Naive thymus-derived CD4-positive, alpha-beta T cell (primary cell): ENCODE data around the gene RFK. TPM values are rescaled to one million over a fixed set of nuclear protein-coding genes. Genes with fewer than 3 reads are reported as not detected.

Experiments
- ATAC-seq: fragments of 150-1000 bp; cut with Tn5 transposase; 2 replicates; pipeline ENCODE4 v1.10.0; 2021; ENCODE audit warnings: mild to moderate bottlenecking, moderate library complexity
- CTCF ChIA-PET: fragments of 350-600 bp; sonication (Branson Sonifier 250); formaldehyde crosslinking; loops from one replicate; lab custom pipeline; 2021; ENCODE audit warnings: antibody characterized with exemption; lab: Charles Lee
- POLR2A ChIA-PET: fragments of 350-600 bp; sonication (Branson Sonifier 250); formaldehyde crosslinking; loops from one replicate; lab custom pipeline; 2021; ENCODE audit warnings: antibody characterized with exemption, inconsistent platforms; lab: Charles Lee
- DNase-seq, 9 donors: peaks; one replicate each; pipeline versions ENCODE4 v3.0.0 to v3.0.0-alpha.2; 2020 to 2022; ENCODE audit warnings: mixed read lengths in 1 of 9
- H3K27ac ChIP-seq: one replicate; pipeline ENCODE4 v1.7.0; 2013; ENCODE audit warnings: mild to moderate bottlenecking, low read depth, low read length, moderate library complexity
- H3K27me3 ChIP-seq, 2 donors: one replicate each; pipeline ENCODE4 v1.7.0; 2013; ENCODE audit warnings: low read length in 2 of 2, mild to moderate bottlenecking in 2 of 2, moderate library complexity in 2 of 2; ENCODE audit not compliant: control insufficient read depth in 2 of 2, insufficient read depth in 2 of 2
- H3K36me3 ChIP-seq, 3 experiments: 1 replicate in 2 of 3; 2 replicates in 1 of 3; pipeline ENCODE4 v1.7.0; 2013; ENCODE audit warnings: low read length in 3 of 3, mild to moderate bottlenecking in 3 of 3, moderate library complexity in 1 of 3; ENCODE audit not compliant: insufficient read depth in 3 of 3, control insufficient read depth in 2 of 3
- H3K4me1 ChIP-seq, 2 donors: one replicate each; pipeline ENCODE4 v1.7.0; 2013; ENCODE audit warnings: low read length in 2 of 2, mild to moderate bottlenecking in 2 of 2, moderate library complexity in 1 of 2; ENCODE audit not compliant: control insufficient read depth in 2 of 2, insufficient read depth in 2 of 2
- H3K4me3 ChIP-seq: 2 replicates; pipeline ENCODE4 v1.7.0; 2013; ENCODE audit warnings: mild to moderate bottlenecking, low read length
- H3K9me3 ChIP-seq, 3 experiments: 1 replicate in 2 of 3; 2 replicates in 1 of 3; pipeline ENCODE4 v1.7.0; 2013; ENCODE audit warnings: low read length in 3 of 3; ENCODE audit not compliant: control insufficient read depth in 2 of 3
- H3K27ac Mint-ChIP-seq, 9 donors: one replicate each; pipeline ENCODE4 v1.8.0; 2020 to 2022; ENCODE audit warnings: mixed read lengths in 9 of 9, mild to moderate bottlenecking in 8 of 9, moderate library complexity in 5 of 9, inconsistent platforms in 2 of 9
- H3K27me3 Mint-ChIP-seq, 5 donors: one replicate each; pipeline ENCODE4 v1.8.0; 2021 to 2022; ENCODE audit warnings: mixed read lengths in 5 of 5, mild to moderate bottlenecking in 1 of 5
- H3K36me3 Mint-ChIP-seq, 5 donors: one replicate each; pipeline ENCODE4 v1.8.0; 2020 to 2022; ENCODE audit warnings: mixed read lengths in 5 of 5, mild to moderate bottlenecking in 3 of 5, inconsistent platforms in 1 of 5
- H3K4me1 Mint-ChIP-seq, 7 donors: one replicate each; pipeline ENCODE4 v1.8.0; 2020 to 2022; ENCODE audit warnings: mixed read lengths in 7 of 7, mild to moderate bottlenecking in 3 of 7, inconsistent platforms in 1 of 7
- H3K4me3 Mint-ChIP-seq, 10 donors: one replicate each; pipeline ENCODE4 v1.8.0; 2020 to 2022; ENCODE audit warnings: mild to moderate bottlenecking in 10 of 10, mixed read lengths in 10 of 10, moderate library complexity in 6 of 10, inconsistent platforms in 2 of 10
- H3K9me3 Mint-ChIP-seq, 11 donors: one replicate each; pipeline ENCODE4 v1.8.0; 2020 to 2022; ENCODE audit warnings: mixed read lengths in 11 of 11, mild to moderate bottlenecking in 4 of 11, inconsistent platforms in 1 of 11, moderate library complexity in 1 of 11
- intact Hi-C, 2 donors: fragments of 100-400 bp; cut with micrococcal nuclease; formaldehyde crosslinking; loops; one replicate each; pipeline ENCODE4 v1.15.1; 2023
- polyA plus RNA-seq, 2 donors: library from polyadenylated mRNA; unstranded; fragments of 300-500 nt; fragmentation: Illumina TruSeq; gene quantifications; one replicate each; pipeline ENCODE4 v1.2.3, GENCODE V29; 2021
- total RNA-seq, 6 experiments: library from RNA in 5 of 6; stranded (reverse) in 5 of 6; gene quantifications; 1 replicate in 5 of 6; 2 replicates in 1 of 6; pipeline ENCODE4 v1.2.3 and lab custom pipeline; 2021 to 2026

RFK gene
- total and polyA plus RNA-seq, 7 experiments from 2014 or later, result 6.8 to 25.9 (median 11.5) TPM

DNA sequence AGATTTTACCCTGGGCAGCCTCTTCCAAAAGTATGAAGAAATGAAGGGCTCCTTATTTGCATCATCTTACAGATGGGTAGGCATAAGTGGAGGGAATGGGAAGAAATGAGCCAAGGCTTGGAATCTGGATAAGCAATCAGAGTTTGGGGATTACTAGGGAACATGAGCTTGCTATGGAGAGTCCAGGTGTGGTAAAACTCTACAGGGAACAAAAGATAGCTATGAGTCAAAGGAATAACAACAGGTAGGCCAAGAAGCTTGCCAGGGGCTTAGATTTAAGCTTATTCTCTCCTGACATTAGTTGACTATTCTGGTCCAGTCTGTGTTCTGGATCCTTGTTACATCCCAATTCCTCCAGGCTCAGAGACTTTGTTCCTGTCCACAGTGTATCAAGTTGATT is 16.4 kb downstream of the RFK start:
- intact Hi-C loops, result no loop called here
- Mint-ChIP-seq H3K27me3 (no peaks in the 10 kb centered on the region), H3K27ac (no peak overlapping the region), H3K9me3 (no peaks in the 10 kb centered on the region), H3K4me3 (no peak overlapping the region), H3K36me3 (peaks cover 0 to 15% (median 0%) of the 10 kb centered on the region in 5 donors), H3K4me1 (peaks cover 0 to 2% (median 0%) of the 10 kb centered on the region in 7 donors)
- ChIA-PET POLR2A (no interaction called here), CTCF (no interaction called here)
- Histone ChIP-seq H3K27ac (no peak overlapping the region), H3K36me3 (no peaks in the 10 kb centered on the region), H3K27me3 (no peaks in the 10 kb centered on the region), H3K9me3 (no peaks in the 10 kb centered on the region), H3K4me1 (no peaks in the 10 kb centered on the region), H3K4me3 (no peak overlapping the region)
- ATAC-seq (no peak), DNase-seq (no peak)

DNA sequence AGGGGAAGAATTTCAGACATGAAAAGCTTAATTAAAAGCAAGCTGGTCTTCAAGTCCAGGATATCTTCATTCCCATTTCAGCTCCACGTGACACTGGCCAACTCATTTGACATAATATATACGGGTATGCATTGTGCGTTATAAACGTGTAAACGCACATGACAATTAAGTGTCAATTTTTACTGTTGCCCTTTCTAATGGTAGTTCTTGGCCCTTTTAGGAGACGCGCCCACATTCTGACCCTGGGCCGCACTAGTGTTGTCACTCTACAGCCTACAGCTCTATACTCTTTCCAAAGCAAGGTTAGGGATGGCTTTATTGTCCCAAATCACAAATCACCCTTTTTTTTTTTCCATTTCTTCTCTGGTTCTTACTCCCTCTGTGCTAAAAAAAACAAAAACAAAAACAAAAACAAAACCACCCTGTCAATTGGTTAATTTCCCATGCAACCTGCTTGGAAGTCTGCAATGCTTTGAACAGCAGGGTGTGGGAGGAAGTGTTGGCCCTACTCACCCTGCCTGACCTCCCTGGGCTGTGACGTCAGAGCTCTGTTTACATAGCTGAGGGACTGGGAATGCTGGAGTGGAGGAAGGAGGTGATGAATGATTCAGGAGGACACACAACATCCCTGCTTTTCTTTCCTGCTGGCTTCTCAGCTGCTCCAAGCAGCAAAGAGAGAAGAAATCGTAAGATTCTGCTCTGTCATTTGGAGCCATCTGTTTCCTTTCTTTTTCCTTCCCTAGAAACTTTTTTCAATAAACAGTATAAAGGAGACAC is 19.3 kb downstream of the RFK start:
- H3K4me1 Mint-ChIP-seq, result peaks cover 0 to 3% (median 0%) of the 10 kb centered on the region in 7 donors
- Histone ChIP-seq H3K27ac (no peak overlapping the region), H3K4me3 (no peak overlapping the region), H3K27me3 (no peaks in the 10 kb centered on the region), H3K4me1 (no peaks in the 10 kb centered on the region), H3K9me3 (no peaks in the 10 kb centered on the region), H3K36me3 (no peaks in the 10 kb centered on the region)
- peaks cover 0 to 3% (median 0%) of the 10 kb centered on the region in 5 donors for H3K27me3 Mint-ChIP-seq
- intact Hi-C loops, result no loop called here
- DNase-seq (no peak), ATAC-seq (no peak)
- no peaks in the 10 kb centered on the region for H3K9me3 Mint-ChIP-seq
- no peak overlapping the region for H3K4me3 Mint-ChIP-seq
- ChIA-PET CTCF (no interaction called here), POLR2A (no interaction called here)
- no peak overlapping the region for H3K27ac Mint-ChIP-seq
- H3K36me3 Mint-ChIP-seq, result peaks cover 0 to 10% (median 0%) of the 10 kb centered on the region in 5 donors

DNA sequence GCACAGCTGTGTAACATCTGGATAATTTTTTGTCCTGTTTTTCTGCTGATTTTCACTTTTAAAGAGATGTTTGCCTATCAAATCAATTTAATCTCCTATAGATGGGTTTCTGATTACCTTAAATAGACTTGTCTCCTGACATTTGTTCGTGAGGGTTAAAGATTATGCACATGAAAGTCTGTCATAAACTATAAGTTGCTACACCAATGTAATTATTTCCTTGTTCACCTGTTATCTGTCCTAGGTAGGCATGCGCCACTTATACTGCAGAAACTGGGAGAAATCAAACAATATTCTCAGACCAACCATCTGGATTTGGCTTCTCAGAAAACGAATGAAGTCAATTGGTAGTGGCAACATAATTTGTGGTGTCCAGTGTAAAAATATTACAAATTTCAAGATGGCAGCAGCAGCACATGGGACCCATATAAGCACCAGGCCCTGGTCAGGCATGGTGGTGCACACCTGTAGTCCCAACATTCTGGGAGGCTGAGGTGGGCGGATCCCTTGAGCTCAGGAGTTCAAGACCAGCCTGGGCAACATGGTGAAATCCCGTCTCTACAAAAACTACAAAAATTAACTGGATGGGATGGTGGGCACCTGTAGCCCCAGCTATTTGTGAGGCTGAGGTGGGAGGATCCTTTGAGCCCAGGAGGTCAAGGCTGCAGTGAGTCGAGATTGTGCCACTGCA is 20.3 kb downstream of the RFK start:
- POLR2A ChIA-PET, result no interaction called here
- DNase-seq, result no peak
- H3K36me3 Mint-ChIP-seq, result peaks cover 0 to 10% (median 0%) of the 10 kb centered on the region in 5 donors
- no peak for ATAC-seq
- Histone ChIP-seq H3K27me3 (no peaks in the 10 kb centered on the region), H3K4me3 (no peak overlapping the region), H3K4me1 (no peaks in the 10 kb centered on the region), H3K36me3 (no peaks in the 10 kb centered on the region), H3K9me3 (no peaks in the 10 kb centered on the region), H3K27ac (no peak overlapping the region)
- no peak overlapping the region for H3K4me3 Mint-ChIP-seq
- CTCF ChIA-PET, result no interaction called here
- peaks cover 0 to 3% (median 0%) of the 10 kb centered on the region in 5 donors for H3K27me3 Mint-ChIP-seq
- H3K9me3 Mint-ChIP-seq, result no peaks in the 10 kb centered on the region
- peaks cover 0 to 3% (median 0%) of the 10 kb centered on the region in 7 donors for H3K4me1 Mint-ChIP-seq
- H3K27ac Mint-ChIP-seq, result no peak overlapping the region
- intact Hi-C loops, result no loop called here

DNA sequence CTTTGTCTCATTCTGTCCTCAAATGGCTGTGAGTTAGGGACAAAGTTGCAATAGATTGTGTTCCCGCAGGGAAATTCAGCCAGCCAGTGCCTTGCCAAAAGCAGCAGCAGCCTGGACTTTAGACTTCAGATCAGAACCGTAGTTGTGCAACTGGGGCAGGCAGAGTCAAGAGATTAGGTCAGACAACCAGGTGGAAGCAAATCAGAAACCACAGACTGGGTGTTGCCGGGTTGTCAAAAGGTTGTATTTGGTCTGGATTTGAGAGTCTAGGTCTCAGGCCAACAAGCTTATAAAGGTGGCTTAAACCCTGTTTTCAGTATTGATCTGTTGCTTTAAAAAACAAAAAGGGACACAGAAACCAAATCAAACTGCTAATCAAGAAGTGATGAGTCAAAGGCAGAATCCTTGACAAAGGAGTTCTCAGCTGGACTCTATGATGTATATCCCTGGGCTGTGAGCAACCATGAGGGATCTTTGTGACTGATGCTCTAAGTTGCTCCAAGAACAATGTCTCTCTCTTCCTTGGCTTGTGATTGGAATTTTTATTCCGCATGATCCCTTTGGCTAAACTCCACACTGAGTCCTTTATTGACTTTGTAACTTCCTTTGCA is 20.9 kb downstream of the RFK start:
- ATAC-seq, result no peak
- DNase-seq, result no peak
- POLR2A ChIA-PET, result no interaction called here
- Histone ChIP-seq H3K4me1 (no peaks in the 10 kb centered on the region), H3K27me3 (no peaks in the 10 kb centered on the region), H3K36me3 (no peaks in the 10 kb centered on the region), H3K27ac (no peak overlapping the region), H3K9me3 (no peaks in the 10 kb centered on the region), H3K4me3 (no peak overlapping the region)
- H3K9me3 Mint-ChIP-seq, result no peaks in the 10 kb centered on the region
- intact Hi-C loops, result no loop called here
- no peak overlapping the region for H3K4me3 Mint-ChIP-seq
- CTCF ChIA-PET, result no interaction called here
- peaks cover 0 to 3% (median 0%) of the 10 kb centered on the region in 5 donors for H3K27me3 Mint-ChIP-seq
- H3K36me3 Mint-ChIP-seq, result peaks cover 0 to 10% (median 0%) of the 10 kb centered on the region in 5 donors
- no peak overlapping the region for H3K27ac Mint-ChIP-seq
- H3K4me1 Mint-ChIP-seq, result peaks cover 0 to 3% (median 0%) of the 10 kb centered on the region in 7 donors

DNA sequence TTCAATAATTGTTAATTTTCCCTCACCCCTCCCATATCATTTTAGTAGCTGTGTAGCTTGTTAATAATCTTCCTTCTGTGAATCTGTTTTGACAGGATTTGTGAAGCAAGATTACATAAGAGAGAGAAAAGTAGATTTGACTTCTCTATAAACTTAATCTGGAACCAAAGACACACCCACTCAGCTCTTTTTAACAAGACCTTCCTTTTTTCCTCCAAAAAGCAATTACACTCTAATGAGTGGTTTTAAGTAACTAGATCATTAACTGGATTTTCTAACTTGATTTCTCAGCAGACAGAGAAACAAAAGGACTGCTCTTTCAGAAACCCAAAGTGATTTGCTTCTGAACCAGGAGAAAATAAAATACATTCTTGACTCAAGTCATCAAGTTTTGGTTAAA is 21.9 kb downstream of the RFK start:
- Histone ChIP-seq H3K9me3 (no peaks in the 10 kb centered on the region), H3K36me3 (no peaks in the 10 kb centered on the region), H3K4me3 (no peak overlapping the region), H3K27me3 (no peaks in the 10 kb centered on the region), H3K27ac (no peak overlapping the region), H3K4me1 (no peaks in the 10 kb centered on the region)
- Mint-ChIP-seq H3K9me3 (peaks cover 0 to 4% (median 0%) of the 10 kb centered on the region in 11 donors), H3K27ac (no peak overlapping the region), H3K36me3 (peaks cover 0 to 10% (median 0%) of the 10 kb centered on the region in 5 donors), H3K27me3 (peaks cover 0 to 3% (median 0%) of the 10 kb centered on the region in 5 donors), H3K4me1 (peaks cover 0 to 3% (median 0%) of the 10 kb centered on the region in 7 donors), H3K4me3 (no peak overlapping the region)
- ChIA-PET POLR2A (interaction anchor here (0.6 kb wide), 1 partner anchor 32 kb away, joined by 3 read pairs; no protein-coding TSS in a partner anchor), CTCF (no interaction called here)
- no peak for DNase-seq
- intact Hi-C loops, result no loop called here
- no peak for ATAC-seq

DNA sequence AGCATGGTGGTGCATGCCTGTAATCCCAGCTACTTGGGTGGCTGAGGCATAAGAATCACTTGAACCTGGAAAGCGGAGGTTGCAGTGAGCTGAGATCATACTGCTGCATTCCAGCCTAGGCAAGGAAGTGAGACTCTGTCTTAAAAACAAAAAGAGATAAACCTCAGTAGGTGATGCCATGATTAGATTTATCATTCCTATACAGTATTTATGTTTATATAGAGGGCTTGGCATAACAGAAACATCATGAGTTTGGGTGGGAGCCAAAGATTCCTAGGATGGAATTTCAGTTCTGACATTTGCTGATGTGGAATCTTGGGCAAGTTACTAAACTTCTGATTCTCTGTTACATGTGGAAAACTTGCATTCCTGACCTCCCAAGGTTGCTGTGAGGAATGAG is 22.3 kb downstream of the RFK start:
- DNase-seq, result no peak
- intact Hi-C loops, result no loop called here
- POLR2A ChIA-PET, result interaction anchor here (0.6 to 0.7 kb wide), 2 partner anchors 12 to 33 kb away, joined by 3 read pairs; no protein-coding TSS in a partner anchor

More for the DNA sequence above, 22.3 kb downstream of the RFK start:
- no peak for ATAC-seq
- peaks cover 0 to 3% (median 0%) of the 10 kb centered on the region in 5 donors for H3K27me3 Mint-ChIP-seq
- Histone ChIP-seq H3K4me1 (no peaks in the 10 kb centered on the region), H3K27ac (no peak overlapping the region), H3K9me3 (no peaks in the 10 kb centered on the region), H3K27me3 (no peaks in the 10 kb centered on the region), H3K4me3 (no peak overlapping the region), H3K36me3 (no peaks in the 10 kb centered on the region)
- CTCF ChIA-PET, result no interaction called here
- peaks cover 0 to 4% (median 0%) of the 10 kb centered on the region in 11 donors for H3K9me3 Mint-ChIP-seq
- no peak overlapping the region for H3K27ac Mint-ChIP-seq
- H3K4me3 Mint-ChIP-seq, result no peak overlapping the region
- peaks cover 0 to 3% (median 0%) of the 10 kb centered on the region in 7 donors for H3K4me1 Mint-ChIP-seq
- peaks cover 0 to 10% (median 0%) of the 10 kb centered on the region in 5 donors for H3K36me3 Mint-ChIP-seq
